Measurements from ENCODE around the gene HOXC6.

Gene HOXC6

GRCh38 chr12:54044425-54045103 lies 16.3 kb downstream of the HOXC6 start (continued):
- TF ChIP-seq SCRT1 (tag by site-specific recombination; IDR thresholded peaks at IDR 0.05; ENCODE audit: borderline replicate concordance) (no peak), ZBTB8A (tag by site-specific recombination; IDR thresholded peaks at IDR 0.05) (peak; percentile 37; the same call in 1 of the 2 replicates), ZNF707 (tag by site-specific recombination; IDR thresholded peaks at IDR 0.05) (no peak), ZSCAN4 (tag by site-specific recombination; IDR thresholded peaks at IDR 0.05) (peak; percentile 58; the same call in 1 of the 2 replicates), ZNF501 (tag by site-specific recombination; IDR thresholded peaks at IDR 0.05) (no peak), KLF7 (tag by site-specific recombination; IDR thresholded peaks at IDR 0.05; ENCODE audit: borderline replicate concordance) (no peak), ZNF335 (tag by site-specific recombination; conservative IDR thresholded peaks at IDR 0.05) (no peak), ZNF544 (tag by site-specific recombination; IDR thresholded peaks at IDR 0.05) (no peak), HIC1 (tag by site-specific recombination; IDR thresholded peaks at IDR 0.05) (no peak), PATZ1 (tag by site-specific recombination; IDR thresholded peaks at IDR 0.05) (no peak), GLI2 (tag by site-specific recombination; IDR thresholded peaks at IDR 0.05; ENCODE audit: borderline replicate concordance, low read depth) (no peak)

- ChIA-PET CTCF (interaction anchor here (0.7 to 2.3 kb wide), 5 partner anchors 10 to 156 kb away, joined by 4 to 10 read pairs (median 4); partner anchors contain the start of gene HOXC5), POLR2A (interaction anchor here (0.6 to 2.0 kb wide), 2 partner anchors 9 to 28 kb away, joined by 5 to 15 read pairs; partner anchors contain the start of gene HOXC4)
- H3K4me3 ChIP-seq (ENCODE audit: low read depth, low read length), result no peak overlapping the region
- TF ChIP-seq ZNF792 (tag by site-specific recombination; IDR thresholded peaks at IDR 0.05) (no peak), SP7 (tag by site-specific recombination; IDR thresholded peaks at IDR 0.05) (no peak), ZSCAN23 (tag by site-specific recombination; IDR thresholded peaks at IDR 0.05) (no peak), ZNF624 (tag by site-specific recombination; IDR thresholded peaks at IDR 0.05) (no peak), ZNF776 (tag by site-specific recombination; IDR thresholded peaks at IDR 0.05; ENCODE audit: borderline replicate concordance) (no peak), RBAK (tag by site-specific recombination; IDR thresholded peaks at IDR 0.05) (no peak), ZNF16 (tag by site-specific recombination; IDR thresholded peaks at IDR 0.05; ENCODE audit: low read depth) (no peak), ZNF623 (tag by site-specific recombination; IDR thresholded peaks at IDR 0.05) (no peak), ZNF654 (tag by site-specific recombination; IDR thresholded peaks at IDR 0.05; ENCODE audit: low read depth) (no peak), INSM2 (tag by site-specific recombination; IDR thresholded peaks at IDR 0.05) (no peak), ZNF174 (tag by site-specific recombination; IDR thresholded peaks at IDR 0.05) (no peak), MYNN (tag by site-specific recombination; IDR thresholded peaks at IDR 0.05; ENCODE audit: borderline replicate concordance) (no peak), ZNF335 (tag by site-specific recombination; conservative IDR thresholded peaks at IDR 0.05) (no peak), REST (tag by site-specific recombination; IDR thresholded peaks at IDR 0.05) (no peak)
These were observed 17.2 kb downstream of the HOXC6 start for GRCh38 chr12:54045401-54045800.

More at GRCh38 chr12:54045401-54045800, 17.2 kb downstream of the HOXC6 start:
- Histone ChIP-seq H3K36me3 (ENCODE audit: control insufficient read depth in 2 of 2, insufficient read depth in 1 of 2, low read length in 2 of 2) (peaks cover 7 to 36% of the 10 kb centered on the region in 2 experiments), H3K9me3 (ENCODE audit: control insufficient read depth, insufficient read depth, low read depth, low read length) (no peaks in the 10 kb centered on the region), H3K27ac (ENCODE audit: extremely low read depth, low read depth, low read length) (no peak overlapping the region), H3K4me1 (ENCODE audit: control insufficient read depth, insufficient read depth, low read length) (peaks cover 55% of the 10 kb centered on the region)
